Astrocyte of the spinal cord (primary cell): ENCODE data around the gene SLC7A1.
A peak's percentile ranks its signal among the peaks of the same experiment; 100 is the strongest.

Experiments used
- DNase-seq: peaks from one replicate; pipeline ENCODE4 v3.0.0; 2011; ENCODE audit warnings: low read depth, low spot score
- H3K4me3 ChIP-seq: 2 replicates; pipeline ENCODE4 v1.5.1; 2011; ENCODE audit warnings: low read depth, mild to moderate bottlenecking, low read length, moderate library complexity
- CTCF ChIP-seq: IDR thresholded peaks from 2 replicates; pipeline ENCODE4 v1.5.1; 2012; ENCODE audit warnings: low read depth, mild to moderate bottlenecking, low read length, inconsistent platforms
- in situ Hi-C: cut with HindIII; loops from 2 replicates; pipeline ENCODE4 v1.10.0; 2017; ENCODE audit warnings: low sequenced_read_pairs

The SLC7A1 gene

GRCh38 chr13:29589234-29589633 is 6.3 kb downstream of the SLC7A1 start:
- peak; percentile 72 for DNase-seq
- H3K4me3 ChIP-seq, result no peak overlapping the region
- in situ Hi-C loops, result no loop called here
- TF ChIP-seq CTCF, result no peak

- in situ Hi-C loops, result no loop called here
- DNase-seq, result no peak
- H3K4me3 ChIP-seq, result no peak overlapping the region
- TF ChIP-seq CTCF, result no peak
Observed at GRCh38 chr13:29587645-29588044, 7.8 kb downstream of the SLC7A1 start.

GRCh38 chr13:29583073-29583785 is 12.3 kb downstream of the SLC7A1 start:
- in situ Hi-C loops, result no loop called here
- no peak overlapping the region for H3K4me3 ChIP-seq
- peak; percentile 83 for DNase-seq
- TF ChIP-seq CTCF, result no peak

- DNase-seq, result no peak
- TF ChIP-seq CTCF, result no peak
- in situ Hi-C loops, result no loop called here
- H3K4me3 ChIP-seq, result no peak overlapping the region
Observed at GRCh38 chr13:29582171-29582570, 13.3 kb downstream of the SLC7A1 start.

- TF ChIP-seq CTCF, result no peak
- no peak overlapping the region for H3K4me3 ChIP-seq
- in situ Hi-C loops, result no loop called here
- DNase-seq, result no peak
Observed at GRCh38 chr13:29581666-29582065, 13.8 kb downstream of the SLC7A1 start.

- no peak overlapping the region for H3K4me3 ChIP-seq
- no peak for DNase-seq
- in situ Hi-C loops, result no loop called here
- no peak for TF ChIP-seq CTCF
Observed at GRCh38 chr13:29579094-29579493, 16.4 kb downstream of the SLC7A1 start.
